GM04504 (cell line): ENCODE measurements around the gene THSD7B.
"Not testable (repeated sequence)": the region's sequence is repeated elsewhere in the genome, so short reads cannot be mapped to it uniquely, and the experiment has no call there.

ENCODE experiments used
- DNase-seq: peaks from one replicate; pipeline ENCODE4 v3.0.0-alpha.2; 2012; ENCODE audit warnings: low read depth

THSD7B gene

DNA sequence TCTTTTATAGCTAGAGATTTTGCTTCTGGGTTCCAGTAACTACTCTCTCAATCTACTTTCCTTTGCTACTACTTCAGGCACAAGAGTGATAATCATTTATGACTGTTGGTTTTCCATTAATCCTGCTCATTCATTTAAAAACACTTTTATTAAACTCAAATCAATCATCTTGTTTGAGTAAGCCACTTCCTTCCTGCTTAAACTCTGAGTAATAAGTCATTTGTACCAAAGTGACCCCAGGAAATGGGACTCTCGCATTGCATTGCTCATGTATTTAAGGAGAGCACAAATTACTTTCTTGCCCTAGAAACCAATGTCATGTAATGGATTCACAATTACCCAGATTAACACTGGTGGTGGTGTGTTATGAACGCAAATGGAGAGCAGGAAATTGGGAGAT, 928.2 kb downstream of the THSD7B start:
- DNase-seq = no peak

GRCh38 chr2:137696916-137697315, 931.6 kb downstream of the THSD7B start:
- no peak for DNase-seq

GRCh38 chr2:137700250-137700649, 934.9 kb downstream of the THSD7B start:
- DNase-seq = not testable (repeated sequence)

DNA sequence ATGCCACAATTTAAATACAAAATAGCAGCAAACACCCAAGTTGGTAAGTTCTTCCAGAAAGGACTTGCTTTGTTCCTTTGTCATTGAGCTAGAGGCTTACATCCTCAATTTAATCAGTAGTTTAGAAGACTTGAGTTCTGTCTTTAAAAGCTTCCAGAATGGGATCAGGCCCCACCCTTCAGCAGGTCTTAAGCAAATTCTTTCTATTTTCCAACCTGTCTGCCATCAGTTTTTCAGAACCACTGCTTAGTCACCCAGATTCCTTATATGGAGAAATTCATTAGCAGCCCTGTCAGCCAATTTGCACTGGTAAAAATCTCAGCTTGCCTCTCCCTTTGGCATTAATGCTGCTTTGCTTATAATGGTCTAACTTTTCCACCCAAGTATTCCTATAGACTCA, 935.3 kb downstream of the THSD7B start:
- DNase-seq = no peak

DNA sequence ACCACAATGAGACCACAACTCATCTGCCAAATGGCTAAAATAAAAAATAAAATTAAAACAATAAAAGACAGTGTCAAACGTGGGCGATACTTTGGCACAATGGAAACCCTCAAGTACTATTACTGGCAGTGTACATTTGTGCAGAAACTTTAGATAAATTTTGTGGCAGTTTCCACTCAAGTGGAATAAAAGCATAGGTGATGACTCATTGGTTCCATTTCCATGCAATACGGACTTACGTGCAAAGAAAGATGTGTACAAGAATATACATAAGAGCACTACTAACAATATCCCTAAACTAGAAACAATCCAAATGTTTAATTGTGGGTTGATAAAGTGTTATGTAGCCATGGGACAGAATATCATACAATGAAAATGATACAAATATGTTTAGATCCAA, 940.0 kb downstream of the THSD7B start:
- DNase-seq = no peak

- DNase-seq = no peak
Measured at GRCh38 chr2:137706786-137707613, 941.7 kb downstream of the THSD7B start.

DNA sequence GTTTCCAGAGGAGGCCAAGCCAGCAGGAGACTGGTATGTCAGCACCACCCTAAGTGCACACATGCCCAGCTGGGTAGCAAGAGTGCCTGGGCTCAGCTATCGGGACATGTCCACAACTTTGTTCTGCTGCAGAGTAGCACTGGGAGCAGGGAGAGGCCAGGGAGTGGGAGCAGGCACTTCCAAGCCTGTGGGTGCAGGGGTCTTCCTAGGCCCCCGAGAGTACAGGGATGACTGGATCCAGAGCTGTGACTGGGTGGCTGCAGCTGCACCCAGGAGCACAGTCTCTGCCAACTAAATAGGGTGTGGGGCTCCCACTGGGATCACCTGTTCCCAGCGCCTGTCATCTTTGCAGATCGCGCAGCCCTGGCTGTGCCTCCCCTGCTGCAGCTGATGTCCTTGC, 943.0 kb downstream of the THSD7B start:
- no peak for DNase-seq

- DNase-seq = no peak
Measured at GRCh38 chr2:137715731-137716191, 950.4 kb downstream of the THSD7B start.

- no peak for DNase-seq
Measured at GRCh38 chr2:137718786-137719185, 953.4 kb downstream of the THSD7B start.

- DNase-seq = no peak
Measured at GRCh38 chr2:137721733-137722132, 956.4 kb downstream of the THSD7B start.

DNA sequence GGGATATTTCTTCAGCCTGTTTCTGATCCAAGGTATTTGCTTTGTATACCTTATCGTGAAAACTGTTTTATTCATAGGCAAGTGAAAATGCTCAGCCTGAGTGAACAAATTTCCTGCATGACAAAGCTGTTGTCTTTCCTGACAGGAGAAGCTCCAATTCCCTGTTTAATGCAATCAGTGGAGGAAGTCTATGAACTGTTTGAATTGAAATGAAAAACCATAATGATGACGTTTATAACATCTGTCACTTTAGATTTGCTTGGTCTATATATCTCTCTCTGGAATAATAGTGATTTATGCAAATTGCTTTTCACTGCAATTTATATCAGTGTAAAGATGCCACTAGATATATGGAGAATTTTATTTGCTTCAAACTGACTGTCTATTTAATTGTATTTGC, 959.6 kb downstream of the THSD7B start:
- no peak for DNase-seq
